A673 (cell line): ENCODE measurements around the gene CHML. TPM values are rescaled to one million over a fixed set of nuclear protein-coding genes. Genes with fewer than 3 reads are reported as not detected.

Experiments used
- BruUV-seq: library from RNA; stranded (reverse); fragments of 400-500 nt; replicated peaks from 2 replicates; lab custom pipeline; 2021; lab: Mats Ljungman, UMichigan
- CTCF ChIA-PET: fragments of 300-600 bp; sonication (Branson Sonifier 250); formaldehyde crosslinking; loops from one replicate; lab custom pipeline; 2022; ENCODE audit warnings: antibody characterized with exemption; lab: Charles Lee
- POLR2A ChIA-PET: fragments of 300-600 bp; sonication (Branson Sonifier 250); formaldehyde crosslinking; loops from one replicate; lab custom pipeline; 2022; ENCODE audit warnings: antibody characterized with exemption; ENCODE audit not compliant: low non-redundant PET; lab: Charles Lee
- DNase-seq: peaks from one replicate; pipeline ENCODE4 v3.0.0-alpha.2; 2015; ENCODE audit warnings: low spot score
- H3K27ac ChIP-seq: fragments of 200-600 bp; sonication (generic); 2 replicates; pipeline ENCODE4 v1.5.1; 2016; ENCODE audit warnings: mixed run types, low read depth, mild to moderate bottlenecking, mixed read lengths, antibody characterized with exemption, low read length; ENCODE audit not compliant: poor library complexity, severe bottlenecking
- H3K27me3 ChIP-seq: fragments of 200-600 bp; sonication (generic); replicated peaks from 2 replicates; pipeline ENCODE4 v1.6.1; 2017; ENCODE audit warnings: mixed run types, low read depth, mild to moderate bottlenecking, mixed read lengths, antibody characterized with exemption, low read length; ENCODE audit not compliant: insufficient read depth, poor library complexity
- H3K36me3 ChIP-seq: fragments of 200-600 bp; sonication (generic); 2 replicates; pipeline ENCODE4 v1.6.1; 2016; ENCODE audit warnings: mixed run types, mild to moderate bottlenecking, mixed read lengths, antibody characterized with exemption, low read length; ENCODE audit not compliant: insufficient read depth, poor library complexity, severe bottlenecking
- H3K4me1 ChIP-seq: fragments of 200-600 bp; sonication (generic); 2 replicates; pipeline ENCODE4 v1.6.1; 2017; ENCODE audit warnings: mixed run types, mild to moderate bottlenecking, mixed read lengths, antibody characterized with exemption, low read length; ENCODE audit not compliant: insufficient read depth, poor library complexity, severe bottlenecking
- H3K4me3 ChIP-seq: fragments of 200-600 bp; sonication (generic); 2 replicates; pipeline ENCODE4 v1.5.1; 2016; ENCODE audit warnings: low read depth, mixed run types, mild to moderate bottlenecking, mixed read lengths, low read length; ENCODE audit not compliant: poor library complexity, severe bottlenecking
- H3K9me3 ChIP-seq: fragments of 200-600 bp; sonication (generic); 2 replicates; pipeline ENCODE4 v1.6.1; 2016; ENCODE audit warnings: mixed run types, low read depth, mild to moderate bottlenecking, mixed read lengths, antibody characterized with exemption, low read length; ENCODE audit not compliant: poor library complexity, severe bottlenecking
- CTCF ChIP-seq: fragments of 300-800, 200-600 bp; sonication (generic); conservative IDR thresholded peaks from 2 replicates; pipeline ENCODE4 v1.5.1; 2017; ENCODE audit warnings: low read depth, mild to moderate bottlenecking, antibody characterized with exemption, low read length, moderate library complexity, mixed read lengths
- EZH2 ChIP-seq: fragments of 200-600 bp; sonication (generic); IDR thresholded peaks from 2 replicates; pipeline ENCODE4 v1.6.1; 2017; ENCODE audit warnings: borderline replicate concordance, low read depth, mild to moderate bottlenecking, mixed read lengths, antibody characterized with exemption, low read length; ENCODE audit not compliant: poor library complexity, severe bottlenecking
- intact Hi-C: fragments of 100-400 bp; cut with micrococcal nuclease; formaldehyde crosslinking; loops from one replicate; pipeline ENCODE4 v1.10.0; 2022; ENCODE audit not compliant: unreplicated experiment
- total RNA-seq: library from RNA; stranded (reverse); gene quantifications from 2 replicates; pipeline ENCODE4 v1.2.3, GENCODE V29; 2021

The CHML gene
- total RNA-seq, 1 experiment from 2014 or later: 11.9 TPM

GRCh38 chr1:241592273-241592958 is 47.8 kb downstream of the CHML start:
- Histone ChIP-seq H3K4me3 (no peak overlapping the region), H3K4me1 (peaks cover 4% of the 10 kb centered on the region), H3K27me3 (no peaks in the 10 kb centered on the region), H3K9me3 (no peaks in the 10 kb centered on the region), H3K36me3 (peaks cover 15% of the 10 kb centered on the region), H3K27ac (no peak overlapping the region)
- POLR2A ChIA-PET: no interaction called here
- intact Hi-C loops: no loop called here
- CTCF ChIA-PET: no interaction called here
- TF ChIP-seq EZH2: no peak
- no peak for TF ChIP-seq CTCF
- no TSS peak for BruUV-seq
- DNase-seq: no peak

DNA sequence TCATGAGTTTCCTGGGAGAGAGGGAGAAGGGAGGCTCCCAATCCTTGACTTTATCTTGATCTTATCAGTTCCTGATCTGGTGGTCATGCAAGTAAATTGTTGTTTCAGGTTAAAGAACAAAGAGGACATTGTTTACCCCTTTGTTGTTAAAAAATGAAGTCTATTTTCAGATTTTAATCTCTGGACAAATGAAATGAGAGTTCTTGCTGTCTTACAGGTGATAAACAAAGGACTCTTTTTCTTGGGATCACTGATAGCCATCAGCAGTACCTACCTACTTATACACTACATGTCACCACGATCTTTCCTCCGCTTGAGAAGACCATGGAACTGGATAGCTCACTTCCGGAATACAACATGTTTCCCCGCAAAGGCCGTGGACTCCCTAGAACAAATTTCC is 48.4 kb downstream of the CHML start:
- POLR2A ChIA-PET: no interaction called here
- no peaks in the 10 kb centered on the region for H3K27me3 ChIP-seq
- TF ChIP-seq EZH2 (no peak), CTCF (no peak)
- H3K27ac ChIP-seq: no peak overlapping the region
- intact Hi-C loops: no loop called here
- BruUV-seq: no TSS peak
- H3K9me3 ChIP-seq: no peaks in the 10 kb centered on the region
- no peak overlapping the region for H3K4me3 ChIP-seq
- no peak for DNase-seq
- peaks cover 4% of the 10 kb centered on the region for H3K4me1 ChIP-seq
- CTCF ChIA-PET: no interaction called here
- peaks cover 15% of the 10 kb centered on the region for H3K36me3 ChIP-seq

DNA sequence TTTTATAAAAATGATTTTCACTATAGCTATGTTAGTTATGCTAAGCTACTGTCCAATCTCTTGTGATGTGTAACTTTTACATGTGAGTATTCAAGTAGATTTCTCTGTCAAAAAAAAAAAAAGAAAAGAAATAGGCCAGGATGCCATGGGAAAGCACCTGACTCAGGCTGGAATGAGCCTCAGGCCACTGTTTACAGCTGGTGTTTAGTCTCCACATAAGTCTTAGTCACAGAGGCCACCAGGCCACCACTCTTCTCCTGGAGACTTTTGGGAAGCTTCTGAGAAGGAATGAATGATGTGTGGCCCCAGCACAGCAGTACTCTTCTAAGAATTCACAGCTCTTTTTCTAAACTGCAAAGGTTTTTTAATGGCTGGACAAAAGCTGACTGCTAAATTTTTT is 48.9 kb downstream of the CHML start:
- TF ChIP-seq EZH2: no peak
- no peak for TF ChIP-seq CTCF
- no peak overlapping the region for H3K27ac ChIP-seq
- no peaks in the 10 kb centered on the region for H3K27me3 ChIP-seq
- intact Hi-C loops: no loop called here
- CTCF ChIA-PET: no interaction called here
- BruUV-seq: no TSS peak
- no peak for DNase-seq
- peaks cover 4% of the 10 kb centered on the region for H3K4me1 ChIP-seq
- no peaks in the 10 kb centered on the region for H3K9me3 ChIP-seq
- no peak overlapping the region for H3K4me3 ChIP-seq
- H3K36me3 ChIP-seq: peaks cover 15% of the 10 kb centered on the region
- POLR2A ChIA-PET: no interaction called here
